Measurements from ENCODE around the gene SGTA.
A peak's percentile ranks its signal among the peaks of the same experiment; 100 is the strongest.

The SGTA gene

GRCh38 chr19:2744113-2744512 is 39.0 kb downstream of the SGTA start:
- DNase-seq: no peak

GRCh38 chr19:2743099-2743498 is 40.0 kb downstream of the SGTA start:
- no peak for DNase-seq

- DNase-seq: no peak
These were observed 42.8 kb downstream of the SGTA start for GRCh38 chr19:2740314-2740656.

- DNase-seq: peak; percentile 90
These were observed 43.3 kb downstream of the SGTA start, which contains the start of gene SLC39A3 for GRCh38 chr19:2739602-2740313. TSS of gene SLC39A3 (minus strand) at chr19:2740017. CDS start at chr19:2737257, 2,760 bp downstream.

GRCh38 chr19:2736550-2737190 is 46.4 kb downstream of the SGTA start:
- DNase-seq: no peak

- DNase-seq: no peak
These were observed 47.7 kb downstream of the SGTA start for GRCh38 chr19:2735374-2735773.

- no peak for DNase-seq
These were observed 48.3 kb downstream of the SGTA start for GRCh38 chr19:2734589-2735288.

GRCh38 chr19:2733930-2734588 is 49.0 kb downstream of the SGTA start:
- DNase-seq: no peak

- no peak for DNase-seq
These were observed 50.2 kb downstream of the SGTA start for GRCh38 chr19:2732883-2733282.

- no peak for DNase-seq
These were observed 50.8 kb downstream of the SGTA start for GRCh38 chr19:2732157-2732725.

- DNase-seq: no peak
These were observed 51.7 kb downstream of the SGTA start for GRCh38 chr19:2731181-2731995.

GRCh38 chr19:2729943-2730818 is 52.9 kb downstream of the SGTA start:
- DNase-seq: no peak

GRCh38 chr19:2728783-2729387 is 54.2 kb downstream of the SGTA start:
- no peak for DNase-seq

GRCh38 chr19:2727640-2727944 is 55.5 kb downstream of the SGTA start:
- DNase-seq: no peak

- DNase-seq: no peak
These were observed 56.0 kb downstream of the SGTA start for GRCh38 chr19:2726904-2727639.

GRCh38 chr19:2726160-2726855 is 56.8 kb downstream of the SGTA start:
- DNase-seq: no peak

- DNase-seq: no peak
These were observed 58.9 kb downstream of the SGTA start for GRCh38 chr19:2724148-2724557.

GRCh38 chr19:2723747-2724146 is 59.3 kb downstream of the SGTA start:
- DNase-seq: no peak

- DNase-seq: no peak
These were observed 59.7 kb downstream of the SGTA start for GRCh38 chr19:2723345-2723715.

Measured in DMS153 (cell line).